Osteoblast (primary cell): ENCODE data around the gene USP10. TPM values are rescaled to one million over a fixed set of nuclear protein-coding genes. Genes with fewer than 3 reads are reported as not detected.

Experiments
- DNase-seq: peaks from one replicate; pipeline ENCODE4 v3.0.0; 2011; ENCODE audit warnings: low spot score, mixed read lengths; ENCODE audit not compliant: insufficient read length; ENCODE audit errors: missing footprints
- H2AFZ ChIP-seq: 2 replicates; pipeline ENCODE4 v1.6.0; 2011; ENCODE audit warnings: mild to moderate bottlenecking, low read length
- H3K27ac ChIP-seq: 2 replicates; pipeline ENCODE4 v1.5.1; 2011; ENCODE audit warnings: mild to moderate bottlenecking, low read depth, low read length, moderate library complexity
- H3K27me3 ChIP-seq: 2 replicates; pipeline ENCODE4 v1.6.0; 2012; ENCODE audit warnings: mild to moderate bottlenecking, control low read depth, inconsistent platforms, low read length, moderate library complexity; ENCODE audit not compliant: insufficient read depth
- H3K36me3 ChIP-seq: 2 replicates; pipeline ENCODE4 v1.5.1; 2011; ENCODE audit warnings: mild to moderate bottlenecking, low read length, control low read depth, moderate library complexity; ENCODE audit not compliant: insufficient read depth
- H3K4me1 ChIP-seq: 2 replicates; pipeline ENCODE4 v1.5.1; 2011; ENCODE audit warnings: mild to moderate bottlenecking, low read length, control low read depth, moderate library complexity; ENCODE audit not compliant: insufficient read depth
- H3K4me2 ChIP-seq: 2 replicates; pipeline ENCODE4 v1.6.0; 2011; ENCODE audit warnings: mild to moderate bottlenecking, low read length; ENCODE audit not compliant: insufficient read depth
- H3K4me3 ChIP-seq: fragments of 200-600 bp; sonication (generic); 3 replicates; pipeline ENCODE4 v1.5.1; 2012; ENCODE audit warnings: mild to moderate bottlenecking, low read length, inconsistent platforms; ENCODE audit not compliant: insufficient read depth
- H3K79me2 ChIP-seq: 2 replicates; pipeline ENCODE4 v1.6.0; 2012; ENCODE audit warnings: mild to moderate bottlenecking, low read length, control low read depth, inconsistent platforms; ENCODE audit not compliant: insufficient read depth
- H3K9me3 ChIP-seq: 2 replicates; pipeline ENCODE4 v1.5.1; 2011; ENCODE audit warnings: low read depth, low read length, control low read depth
- H4K20me1 ChIP-seq: 2 replicates; pipeline ENCODE4 v1.6.0; 2012; ENCODE audit warnings: mild to moderate bottlenecking, low read length, control low read depth; ENCODE audit not compliant: insufficient read depth
- CTCF ChIP-seq: IDR thresholded peaks from 2 replicates; pipeline ENCODE4 v1.5.1; 2011; ENCODE audit warnings: mild to moderate bottlenecking, low read depth, low read length, moderate library complexity; ENCODE audit errors: extremely low read depth
- total RNA-seq: library from RNA; depleted of rRNA; stranded (reverse); fragments of >200 nt; gene quantifications from 2 replicates; pipeline ENCODE4 v1.2.3, GENCODE V29; 2012

The USP10 gene
- total RNA-seq, 1 donor, result 43.1 TPM

- no peak for DNase-seq
- Histone ChIP-seq H2AFZ (no peak overlapping the region), H3K27me3 (no peaks in the 10 kb centered on the region)
Observed at GRCh38 chr16:84780063-84780462, 80.3 kb downstream of the USP10 start.

GRCh38 chr16:84780544-84781376 lies 81.0 kb downstream of the USP10 start:
- Histone ChIP-seq H3K9me3 (no peaks in the 10 kb centered on the region), H3K4me1 (no peaks in the 10 kb centered on the region), H3K27ac (no peak overlapping the region), H4K20me1 (no peaks in the 10 kb centered on the region), H3K4me2 (no peak overlapping the region), H3K79me2 (no peaks in the 10 kb centered on the region), H3K27me3 (no peaks in the 10 kb centered on the region), H3K4me3 (no peak overlapping the region), H3K36me3 (peaks cover 38% of the 10 kb centered on the region), H2AFZ (no peak overlapping the region)
- DNase-seq, result no peak
- no peak for TF ChIP-seq CTCF

More at GRCh38 chr16:84780063-84780462, 80.3 kb downstream of the USP10 start:
- Histone ChIP-seq H3K4me1 (peaks cover 2% of the 10 kb centered on the region), H3K4me3 (no peak overlapping the region), H3K36me3 (peaks cover 45% of the 10 kb centered on the region), H4K20me1 (no peaks in the 10 kb centered on the region), H3K27ac (no peak overlapping the region), H3K79me2 (no peaks in the 10 kb centered on the region), H3K4me2 (no peak overlapping the region), H3K9me3 (no peaks in the 10 kb centered on the region)
- no peak for TF ChIP-seq CTCF

GRCh38 chr16:84782846-84783245 lies 83.0 kb downstream of the USP10 start:
- no peaks in the 10 kb centered on the region for H3K4me1 ChIP-seq
- DNase-seq, result no peak
- no peaks in the 10 kb centered on the region for H4K20me1 ChIP-seq
- no peaks in the 10 kb centered on the region for H3K27me3 ChIP-seq
- no peak for TF ChIP-seq CTCF
- H3K4me3 ChIP-seq, result no peak overlapping the region
- H3K79me2 ChIP-seq, result no peaks in the 10 kb centered on the region
- H3K36me3 ChIP-seq, result peaks cover 22% of the 10 kb centered on the region
- H3K27ac ChIP-seq, result no peak overlapping the region
- H3K9me3 ChIP-seq, result no peaks in the 10 kb centered on the region
- no peak overlapping the region for H3K4me2 ChIP-seq
- H2AFZ ChIP-seq, result no peak overlapping the region

- H3K4me1 ChIP-seq, result peaks cover 4% of the 10 kb centered on the region
- no peak overlapping the region for H3K4me2 ChIP-seq
- H2AFZ ChIP-seq, result no peak overlapping the region
- DNase-seq, result peak; percentile 73
- H3K9me3 ChIP-seq, result no peaks in the 10 kb centered on the region
- H3K36me3 ChIP-seq, result no peaks in the 10 kb centered on the region
- no peak overlapping the region for H3K4me3 ChIP-seq
- H3K27me3 ChIP-seq, result no peaks in the 10 kb centered on the region
- H4K20me1 ChIP-seq, result no peaks in the 10 kb centered on the region
- H3K27ac ChIP-seq, result no peak overlapping the region
- H3K79me2 ChIP-seq, result no peaks in the 10 kb centered on the region
- TF ChIP-seq CTCF, result no peak
Observed at GRCh38 chr16:84785843-84786581, 86.2 kb downstream of the USP10 start.
